HAP-1 (cell line): ENCODE measurements around the gene CACNA1I.
"Not testable (repeated sequence)": the region's sequence is repeated elsewhere in the genome, so short reads cannot be mapped to it uniquely, and the experiment has no call there.

Source experiments
- DNase-seq, 2 experiments: peaks; one replicate each; pipeline ENCODE4 v3.0.0-alpha.2; 2016 to 2020; ENCODE audit warnings: low spot score in 2 of 2
- H3K27me3 ChIP-seq: fragments of 250-450 bp; sonication (Bioruptor Pico); 2 replicates; pipeline ENCODE4 v1.5.1; 2020; ENCODE audit warnings: low read depth, mild to moderate bottlenecking, moderate library complexity
- H3K36me3 ChIP-seq: fragments of 250-450 bp; sonication (Bioruptor Pico); replicated peaks from 2 replicates; pipeline ENCODE4 v1.5.1; 2020; ENCODE audit warnings: mild to moderate bottlenecking
- H3K4me1 ChIP-seq: fragments of 250-450 bp; sonication (Bioruptor Pico); 2 replicates; pipeline ENCODE4 v1.5.1; 2020; ENCODE audit warnings: mild to moderate bottlenecking
- H3K4me3 ChIP-seq: fragments of 250-450 bp; sonication (Bioruptor Pico); 2 replicates; pipeline ENCODE4 v1.5.1; 2020; ENCODE audit warnings: mild to moderate bottlenecking, moderate library complexity
- H3K9me3 ChIP-seq: fragments of 250-450 bp; sonication (Bioruptor Pico); 2 replicates; pipeline ENCODE4 v1.5.1; 2020; ENCODE audit warnings: mild to moderate bottlenecking, moderate library complexity
- in situ Hi-C: fragments of 300-500 bp; cut with MboI; formaldehyde crosslinking; loops from 3 replicates; pipeline ENCODE4 v1.14.3; 2020; ENCODE audit warnings: low sequenced_read_pairs, inconsistent platforms, mixed read lengths

Gene CACNA1I

GRCh38 chr22:39570665-39571064 is at the start of gene CACNA1I:
CACNA1I (plus strand) TSS chr22:39570753; CDS start chr22:39570753, 0 bp downstream.
- DNase-seq: no peak
- Histone ChIP-seq H3K4me1 (no peaks in the 10 kb centered on the region), H3K36me3 (no peaks in the 10 kb centered on the region), H3K27me3 (no peaks in the 10 kb centered on the region), H3K9me3 (no peaks in the 10 kb centered on the region), H3K4me3 (no peak within 1 kb of the TSS)
- in situ Hi-C loops: no loop called here

GRCh38 chr22:39521106-39521885 is 49.3 kb upstream of the CACNA1I start:
- H3K4me3 ChIP-seq: peak overlapping the region; percentile 100
- H3K9me3 ChIP-seq, DNase-seq, H3K27me3 ChIP-seq: not testable (repeated sequence)
- H3K36me3 ChIP-seq: peaks cover 59% of the 10 kb centered on the region
- in situ Hi-C loops: loop anchor here (10.0 kb wide), 1 partner anchor 346 kb away; no protein-coding TSS in a partner anchor
- H3K4me1 ChIP-seq: peaks cover 12% of the 10 kb centered on the region

GRCh38 chr22:39522091-39522490 is 48.5 kb upstream of the CACNA1I start:
- not testable (repeated sequence) for DNase-seq, H3K27me3 ChIP-seq, H3K9me3 ChIP-seq
- peaks cover 55% of the 10 kb centered on the region for H3K36me3 ChIP-seq
- in situ Hi-C loops: loop anchor here (10.0 kb wide), 1 partner anchor 347 kb away; no protein-coding TSS in a partner anchor
- peaks cover 12% of the 10 kb centered on the region for H3K4me1 ChIP-seq
- peak overlapping the region; percentile 100 for H3K4me3 ChIP-seq

- in situ Hi-C loops: loop anchor here (10.0 kb wide), 1 partner anchor 348 kb away; no protein-coding TSS in a partner anchor
- Histone ChIP-seq H3K27me3 (no peaks in the 10 kb centered on the region), H3K9me3 (no peaks in the 10 kb centered on the region; the same call in 1 of the 2 replicates), H3K36me3 (peaks cover 58% of the 10 kb centered on the region), H3K4me3 (peak overlapping the region; percentile 100), H3K4me1 (peaks cover 12% of the 10 kb centered on the region)
- peak; percentile 41 to 67 for DNase-seq
These were observed 47.8 kb upstream of the CACNA1I start for GRCh38 chr22:39522567-39523300.

- Histone ChIP-seq H3K27me3 (no peaks in the 10 kb centered on the region), H3K9me3 (no peaks in the 10 kb centered on the region; the same call in 1 of the 2 replicates), H3K36me3 (peaks cover 72% of the 10 kb centered on the region), H3K4me3 (no peak overlapping the region), H3K4me1 (peaks cover 9% of the 10 kb centered on the region)
- in situ Hi-C loops: loop anchor here (10.0 kb wide), 1 partner anchor 349 kb away; no protein-coding TSS in a partner anchor
- DNase-seq: no peak
These were observed 46.3 kb upstream of the CACNA1I start for GRCh38 chr22:39524089-39524752.

- DNase-seq: no peak
- peaks cover 80% of the 10 kb centered on the region for H3K36me3 ChIP-seq
- no peak overlapping the region for H3K4me3 ChIP-seq
- H3K27me3 ChIP-seq: no peaks in the 10 kb centered on the region
- H3K4me1 ChIP-seq: peaks cover 9% of the 10 kb centered on the region
- in situ Hi-C loops: loop anchor here (10.0 kb wide), 1 partner anchor 350 kb away; no protein-coding TSS in a partner anchor
- H3K9me3 ChIP-seq: no peaks in the 10 kb centered on the region; the same call in 1 of the 2 replicates
These were observed 45.5 kb upstream of the CACNA1I start for GRCh38 chr22:39524753-39525657.

GRCh38 chr22:39525658-39525975 is 44.9 kb upstream of the CACNA1I start:
- Histone ChIP-seq H3K36me3 (peaks cover 80% of the 10 kb centered on the region), H3K4me1 (peaks cover 9% of the 10 kb centered on the region), H3K9me3 (no peaks in the 10 kb centered on the region; the same call in 1 of the 2 replicates), H3K27me3 (no peaks in the 10 kb centered on the region), H3K4me3 (no peak overlapping the region)
- DNase-seq: no peak
- in situ Hi-C loops: loop anchor here (10.0 kb wide), 1 partner anchor 351 kb away; no protein-coding TSS in a partner anchor

GRCh38 chr22:39526736-39527171 is 43.8 kb upstream of the CACNA1I start:
- in situ Hi-C loops: loop anchor here (10.0 kb wide), 1 partner anchor 352 kb away; no protein-coding TSS in a partner anchor
- Histone ChIP-seq H3K4me1 (peaks cover 18% of the 10 kb centered on the region), H3K4me3 (no peak overlapping the region), H3K36me3 (peaks cover 74% of the 10 kb centered on the region), H3K9me3 (no peaks in the 10 kb centered on the region; the same call in 1 of the 2 replicates), H3K27me3 (no peaks in the 10 kb centered on the region)
- no peak for DNase-seq

GRCh38 chr22:39527481-39527961 is 43.0 kb upstream of the CACNA1I start:
- in situ Hi-C loops: loop anchor here (10.0 kb wide), 1 partner anchor 353 kb away; no protein-coding TSS in a partner anchor
- H3K4me1 ChIP-seq: peaks cover 18% of the 10 kb centered on the region
- DNase-seq: no peak
- H3K9me3 ChIP-seq: no peaks in the 10 kb centered on the region; the same call in 1 of the 2 replicates
- no peaks in the 10 kb centered on the region for H3K27me3 ChIP-seq
- no peak overlapping the region for H3K4me3 ChIP-seq
- H3K36me3 ChIP-seq: peaks cover 69% of the 10 kb centered on the region

GRCh38 chr22:39528080-39528661 is 42.4 kb upstream of the CACNA1I start:
- peaks cover 18% of the 10 kb centered on the region for H3K4me1 ChIP-seq

GRCh38 chr22:39528681-39529486 is 41.7 kb upstream of the CACNA1I start:
- Histone ChIP-seq H3K4me1 (peaks cover 18% of the 10 kb centered on the region), H3K4me3 (no peak overlapping the region), H3K9me3 (no peaks in the 10 kb centered on the region; the same call in 1 of the 2 replicates), H3K27me3 (no peaks in the 10 kb centered on the region), H3K36me3 (peaks cover 58% of the 10 kb centered on the region)
- in situ Hi-C loops: loop anchor here (10.0 kb wide), 1 partner anchor 354 kb away; no protein-coding TSS in a partner anchor
- DNase-seq: peak; percentile 69 to 93

More at GRCh38 chr22:39528080-39528661, 42.4 kb upstream of the CACNA1I start:
- Histone ChIP-seq H3K36me3 (peaks cover 63% of the 10 kb centered on the region), H3K4me3 (no peak overlapping the region), H3K9me3 (no peaks in the 10 kb centered on the region; the same call in 1 of the 2 replicates), H3K27me3 (no peaks in the 10 kb centered on the region)
- in situ Hi-C loops: loop anchor here (10.0 kb wide), 1 partner anchor 353 kb away; no protein-coding TSS in a partner anchor
- no peak for DNase-seq
